CD14-positive monocyte (primary cell): ENCODE data around the gene ARG1. TPM values are rescaled to one million over a fixed set of nuclear protein-coding genes. Genes with fewer than 3 reads are reported as not detected.

ENCODE experiments used
- DNase-seq, 3 donors: peaks; one replicate each; pipeline ENCODE4 v3.0.0-alpha.2; 2011 to 2022
- H2AFZ ChIP-seq: 2 replicates; pipeline ENCODE4 v1.6.0; 2012; ENCODE audit warnings: mild to moderate bottlenecking, low read depth, low read length, inconsistent platforms; ENCODE audit not compliant: insufficient read depth, poor library complexity, severe bottlenecking
- H3K27ac ChIP-seq, 2 donors: 1 replicate in 1 of 2; 2 replicates in 1 of 2; pipeline ENCODE4 v1.5.1; 2012 to 2013; ENCODE audit warnings: low read length in 2 of 2, control low read depth in 1 of 2, inconsistent platforms in 1 of 2, low read depth in 1 of 2, mild to moderate bottlenecking in 1 of 2
- H3K27me3 ChIP-seq, 2 donors: one replicate each; pipeline versions ENCODE4 v1.6.0 to v1.6.1; 2011 to 2013; ENCODE audit warnings: low read length in 2 of 2; ENCODE audit not compliant: control insufficient read depth in 2 of 2, insufficient read depth in 2 of 2
- H3K36me3 ChIP-seq, 2 donors: replicated peaks in 1 of 2; 1 replicate in 1 of 2; 2 replicates in 1 of 2; pipeline versions ENCODE4 v1.5.1 to v1.6.1; 2012 to 2013; ENCODE audit warnings: low read length in 2 of 2, control low read depth in 1 of 2, inconsistent platforms in 1 of 2, mild to moderate bottlenecking in 1 of 2; ENCODE audit not compliant: insufficient read depth in 2 of 2, control insufficient read depth in 1 of 2
- H3K4me1 ChIP-seq, 2 donors: 1 replicate in 1 of 2; 2 replicates in 1 of 2; pipeline versions ENCODE4 v1.5.1 to v1.6.1; 2012 to 2013; ENCODE audit warnings: low read length in 2 of 2, control low read depth in 1 of 2, inconsistent platforms in 1 of 2, mild to moderate bottlenecking in 1 of 2, moderate library complexity in 1 of 2; ENCODE audit not compliant: insufficient read depth in 2 of 2, control insufficient read depth in 1 of 2
- H3K4me2 ChIP-seq: replicated peaks from 2 replicates; pipeline ENCODE3; 2012; ENCODE audit warnings: low read length, moderate library complexity, mild to moderate bottlenecking; ENCODE audit not compliant: poor library complexity, severe bottlenecking; ENCODE audit errors: extremely low read depth
- H3K4me3 ChIP-seq, 3 experiments: fragments of 200-600 bp in 1 of 3; sonication (generic) in 1 of 3; replicated peaks in 1 of 3; 1 replicate in 2 of 3; 2 replicates in 1 of 3; pipeline ENCODE4 v1.5.1; 2011 to 2013; ENCODE audit warnings: low read length in 3 of 3, mild to moderate bottlenecking in 3 of 3, control low read depth in 2 of 3, low read depth in 2 of 3, inconsistent platforms in 1 of 3, moderate library complexity in 1 of 3
- H3K79me2 ChIP-seq: 2 replicates; pipeline ENCODE4 v1.6.0; 2012; ENCODE audit warnings: mild to moderate bottlenecking, control low read depth, inconsistent platforms, low read length, moderate library complexity; ENCODE audit not compliant: insufficient read depth
- H3K9ac ChIP-seq: 2 replicates; pipeline ENCODE4 v1.6.0; 2017; ENCODE audit warnings: low read length, mild to moderate bottlenecking; ENCODE audit not compliant: insufficient read depth, poor library complexity, severe bottlenecking
- H3K9me3 ChIP-seq, 2 donors: replicated peaks in 1 of 2; 1 replicate in 1 of 2; 2 replicates in 1 of 2; pipeline versions ENCODE4 v1.5.1 to v1.6.1; 2012 to 2013; ENCODE audit warnings: low read length in 2 of 2, control low read depth in 1 of 2; ENCODE audit not compliant: control insufficient read depth in 1 of 2, insufficient read depth in 1 of 2
- H4K20me1 ChIP-seq: 2 replicates; pipeline ENCODE4 v1.6.0; 2012; ENCODE audit warnings: mild to moderate bottlenecking, low read length, control low read depth, moderate library complexity; ENCODE audit not compliant: insufficient read depth
- H3K27ac Mint-ChIP-seq, 7 donors: one replicate each; pipeline ENCODE4 v1.8.0; 2020; ENCODE audit warnings: mild to moderate bottlenecking in 7 of 7, mixed read lengths in 7 of 7, moderate library complexity in 6 of 7, inconsistent platforms in 2 of 7
- H3K27me3 Mint-ChIP-seq, 3 donors: one replicate each; pipeline ENCODE4 v1.8.0; 2021 to 2022; ENCODE audit warnings: low read depth in 3 of 3, mild to moderate bottlenecking in 3 of 3, mixed read lengths in 3 of 3, moderate library complexity in 3 of 3, inconsistent platforms in 1 of 3
- H3K36me3 Mint-ChIP-seq, 2 donors: one replicate each; pipeline ENCODE4 v1.8.0; 2020; ENCODE audit warnings: mixed read lengths in 2 of 2, inconsistent platforms in 1 of 2, mild to moderate bottlenecking in 1 of 2
- H3K4me1 Mint-ChIP-seq: one replicate; pipeline ENCODE4 v1.8.0; 2020; ENCODE audit warnings: mild to moderate bottlenecking, mixed read lengths
- H3K4me3 Mint-ChIP-seq, 2 donors: one replicate each; pipeline ENCODE4 v1.8.0; 2020; ENCODE audit warnings: mild to moderate bottlenecking in 2 of 2, mixed read lengths in 2 of 2, moderate library complexity in 1 of 2
- H3K9me3 Mint-ChIP-seq, 7 donors: one replicate each; pipeline ENCODE4 v1.8.0; 2020 to 2022; ENCODE audit warnings: mixed read lengths in 7 of 7, mild to moderate bottlenecking in 6 of 7, moderate library complexity in 6 of 7, inconsistent platforms in 2 of 7
- WGBS: methylation state at CpG from one replicate; pipeline ENCODE4 v1.1.5; 2013; ENCODE audit warnings: missing lambda C conversion rate; ENCODE audit not compliant: insufficient coverage; 5-methylcytosine and 5-hydroxymethylcytosine counted together
- intact Hi-C, 2 donors: fragments of 100-400 bp; cut with micrococcal nuclease; formaldehyde crosslinking; loops; one replicate each; pipeline versions ENCODE4 v1.15.0 to v1.15.1; 2023
- polyA plus RNA-seq, 3 donors: library from polyadenylated mRNA; depleted of rRNA in 1 of 3; unstranded in 2 of 3; stranded (reverse) in 1 of 3; fragments of 300-500 nt in 2 of 3; fragments of >200 nt in 1 of 3; fragmentation: Illumina TruSeq in 2 of 3; gene quantifications; 1 replicate in 2 of 3; 2 replicates in 1 of 3; pipeline ENCODE4 v1.2.3, GENCODE V29; 2012 to 2021
- TF ChIP-seq, protein P1 (sequence below): fragments of 200-600 bp; IDR thresholded peaks from one replicate; pipeline ENCODE4 v1.8.0; 2022; ENCODE audit warnings: antibody characterized with exemption, mild to moderate bottlenecking

The ARG1 gene
- polyA plus RNA-seq, 3 donors, result not detected

DNA sequence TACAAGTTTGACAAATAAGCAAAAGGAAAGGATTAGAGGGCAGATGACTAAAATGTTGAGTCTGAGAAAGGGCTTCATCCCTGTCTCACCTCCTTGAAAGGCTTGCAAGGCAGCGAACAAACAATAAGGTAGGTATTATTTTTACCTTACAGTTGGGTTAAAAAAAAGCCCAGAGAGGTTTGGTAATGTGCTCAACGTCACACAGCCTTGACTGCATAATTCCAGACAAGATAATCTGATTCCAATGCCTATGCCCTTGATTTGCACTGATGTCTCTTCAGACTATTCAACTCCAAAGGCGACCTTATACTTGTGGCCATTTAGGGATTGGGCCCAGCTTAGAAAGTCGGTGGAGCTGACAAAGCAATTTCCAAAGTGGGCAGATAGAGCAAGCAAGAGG is 1.7 kb downstream of the ARG1 start:
- no peaks in the 10 kb centered on the region for H4K20me1 ChIP-seq
- H3K27me3 ChIP-seq, result no peaks in the 10 kb centered on the region
- no peak overlapping the region for H2AFZ ChIP-seq
- Mint-ChIP-seq H3K27ac (no peak overlapping the region), H3K4me3 (no peak overlapping the region), H3K36me3 (peaks cover 36 to 41% of the 10 kb centered on the region in 2 donors), H3K4me1 (peaks cover 9% of the 10 kb centered on the region), H3K9me3 (no peaks in the 10 kb centered on the region), H3K27me3 (no peaks in the 10 kb centered on the region)
- H3K9ac ChIP-seq, result no peak overlapping the region
- no peak for DNase-seq
- TF ChIP-seq, protein P1, sequence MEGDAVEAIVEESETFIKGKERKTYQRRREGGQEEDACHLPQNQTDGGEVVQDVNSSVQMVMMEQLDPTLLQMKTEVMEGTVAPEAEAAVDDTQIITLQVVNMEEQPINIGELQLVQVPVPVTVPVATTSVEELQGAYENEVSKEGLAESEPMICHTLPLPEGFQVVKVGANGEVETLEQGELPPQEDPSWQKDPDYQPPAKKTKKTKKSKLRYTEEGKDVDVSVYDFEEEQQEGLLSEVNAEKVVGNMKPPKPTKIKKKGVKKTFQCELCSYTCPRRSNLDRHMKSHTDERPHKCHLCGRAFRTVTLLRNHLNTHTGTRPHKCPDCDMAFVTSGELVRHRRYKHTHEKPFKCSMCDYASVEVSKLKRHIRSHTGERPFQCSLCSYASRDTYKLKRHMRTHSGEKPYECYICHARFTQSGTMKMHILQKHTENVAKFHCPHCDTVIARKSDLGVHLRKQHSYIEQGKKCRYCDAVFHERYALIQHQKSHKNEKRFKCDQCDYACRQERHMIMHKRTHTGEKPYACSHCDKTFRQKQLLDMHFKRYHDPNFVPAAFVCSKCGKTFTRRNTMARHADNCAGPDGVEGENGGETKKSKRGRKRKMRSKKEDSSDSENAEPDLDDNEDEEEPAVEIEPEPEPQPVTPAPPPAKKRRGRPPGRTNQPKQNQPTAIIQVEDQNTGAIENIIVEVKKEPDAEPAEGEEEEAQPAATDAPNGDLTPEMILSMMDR, result no peak
- H3K79me2 ChIP-seq, result no peaks in the 10 kb centered on the region
- intact Hi-C loops, result no loop called here
- H3K9me3 ChIP-seq, result no peaks in the 10 kb centered on the region
- H3K4me2 ChIP-seq, result no peak overlapping the region
- no peak overlapping the region for H3K27ac ChIP-seq
- no peak overlapping the region for H3K4me3 ChIP-seq
- WGBS, result no CpG with 5 or more reads among the region's 4 CpGs
- H3K36me3 ChIP-seq, result peaks cover 16 to 42% of the 10 kb centered on the region in 2 donors
- H3K4me1 ChIP-seq, result no peaks in the 10 kb centered on the region

DNA sequence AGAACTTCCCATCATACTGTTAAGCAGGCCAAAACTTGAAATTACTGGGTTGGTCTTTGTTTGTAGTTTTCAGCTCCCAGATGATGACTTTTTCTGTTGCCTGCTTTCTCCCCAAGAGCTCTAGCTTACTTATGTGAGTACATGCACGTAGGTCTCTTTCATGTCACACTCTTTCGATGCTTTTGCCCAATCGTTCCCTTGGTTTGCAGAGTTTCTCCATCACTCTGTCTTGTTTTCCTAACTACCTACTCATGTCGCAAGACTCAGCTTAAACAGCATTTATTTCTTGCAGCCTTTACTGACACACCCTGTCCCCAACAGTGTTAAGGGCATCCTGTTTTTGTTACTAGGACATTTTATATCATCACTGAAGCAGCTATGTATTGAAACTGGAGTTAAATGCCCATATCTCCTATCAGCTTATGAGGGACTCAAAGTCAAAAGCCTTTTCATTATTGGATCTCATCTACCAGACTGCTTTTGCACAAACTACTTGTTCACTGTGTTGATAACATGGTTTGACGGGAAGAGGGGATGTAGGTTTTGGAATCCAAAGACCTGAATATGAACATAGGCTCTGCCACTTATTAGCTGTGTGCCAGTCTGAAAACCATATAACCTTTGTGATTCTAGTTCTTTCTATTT is 2.9 kb downstream of the ARG1 start:
- Mint-ChIP-seq H3K27ac (peak overlapping the region in 1 of 7 donors; percentile 29), H3K4me1 (peaks cover 9% of the 10 kb centered on the region), H3K27me3 (no peaks in the 10 kb centered on the region), H3K4me3 (no peak overlapping the region), H3K36me3 (peaks cover 44 to 47% of the 10 kb centered on the region in 2 donors), H3K9me3 (no peaks in the 10 kb centered on the region)
- Histone ChIP-seq H3K4me1 (no peaks in the 10 kb centered on the region), H3K4me2 (no peak overlapping the region), H3K79me2 (no peaks in the 10 kb centered on the region), H3K9me3 (no peaks in the 10 kb centered on the region), H3K9ac (no peak overlapping the region), H3K27me3 (no peaks in the 10 kb centered on the region), H3K36me3 (peaks cover 27 to 55% of the 10 kb centered on the region in 2 donors), H2AFZ (no peak overlapping the region), H3K27ac (no peak overlapping the region), H4K20me1 (no peaks in the 10 kb centered on the region), H3K4me3 (no peak overlapping the region)
- intact Hi-C loops, result no loop called here
- TF ChIP-seq, protein P1, result no peak
- no peak for DNase-seq
- 58% methylated on average over 3 of the region's 5 CpGs for WGBS
